GM12891 (cell line): ENCODE measurements around the gene IFRD2. TPM values are rescaled to one million over a fixed set of nuclear protein-coding genes. Genes with fewer than 3 reads are reported as not detected.

ENCODE experiments used
- DNase-seq: peaks from one replicate; pipeline ENCODE4 v3.0.0; 2011; ENCODE audit warnings: low spot score; ENCODE audit not compliant: insufficient read length
- FAIRE-seq: peaks from 2 replicates; lab custom pipeline; 2011; peaks lifted over from hg19 to GRCh38; lab: Jason Lieb, UNC
- PAX5 ChIP-seq: IDR thresholded peaks from 2 replicates; pipeline ENCODE4 v1.6.1; 2011; ENCODE audit warnings: low read length, moderate library complexity, mild to moderate bottlenecking; ENCODE audit not compliant: insufficient read depth, severe bottlenecking
- POLR2A ChIP-seq: IDR thresholded peaks from 2 replicates; pipeline ENCODE4 v1.6.1; 2011; ENCODE audit warnings: low read depth, low read length, control low read depth
- POLR2AphosphoS5 ChIP-seq: IDR thresholded peaks from 2 replicates; pipeline ENCODE4 v1.6.1; 2011; ENCODE audit warnings: low read depth, low read length, control low read depth
- POU2F2 ChIP-seq: IDR thresholded peaks from 2 replicates; pipeline ENCODE4 v1.6.1; 2011; ENCODE audit warnings: low read depth, mild to moderate bottlenecking, control low read depth, low read length, moderate library complexity
- SPI1 ChIP-seq: IDR thresholded peaks from 2 replicates; pipeline ENCODE4 v1.6.1; 2011; ENCODE audit warnings: low read depth, low read length, control low read depth
- TAF1 ChIP-seq: IDR thresholded peaks from 2 replicates; pipeline ENCODE4 v1.6.1; 2011; ENCODE audit warnings: low read depth, low read length, control low read depth
- polyA plus RNA-seq: library from polyadenylated mRNA; unstranded; fragments of >200 nt; gene quantifications from one replicate; pipeline ENCODE4 v1.2.1, GENCODE V29; 2012; ENCODE audit warnings: low read depth, missing spikeins, inconsistent platforms; ENCODE audit not compliant: missing spikeins

Gene IFRD2
- 42.6 TPM for polyA plus RNA-seq

GRCh38 chr3:50292159-50293078, at the start of gene IFRD2:
IFRD2 (minus strand) TSS chr3:50292429; CDS start chr3:50292274, 155 bp downstream.
- FAIRE-seq (peak; percentile 100), DNase-seq (peak; percentile 98)
- no peak for TF ChIP-seq SPI1
- TF ChIP-seq TAF1, result peak; percentile 79
- TF ChIP-seq PAX5, result peak; percentile 61
- peak; percentile 63 for TF ChIP-seq POLR2AphosphoS5
- peak; percentile 40 for TF ChIP-seq POLR2A
- TF ChIP-seq POU2F2, result peak; percentile 56; the same call in 1 of the 2 replicates

GRCh38 chr3:50341537-50341936, 49.3 kb upstream of the IFRD2 start:
- FAIRE-seq (peak; percentile 9), DNase-seq (no peak)
- TF ChIP-seq TAF1, result no peak

- FAIRE-seq (peak; percentile 81), DNase-seq (peak; percentile 73)
- 0 out of 2 replicates have a peak, but pooled peaks have one; percentile 31 for TF ChIP-seq POLR2A
- no peak for TF ChIP-seq TAF1
- no peak for TF ChIP-seq SPI1
Observed at GRCh38 chr3:50340448-50341329, 48.5 kb upstream of the IFRD2 start, which contains the start of gene RASSF1. RASSF1 (minus strand) TSS chr3:50340836; CDS start chr3:50340805, 31 bp downstream.

GRCh38 chr3:50340147-50340447, 47.9 kb upstream of the IFRD2 start:
- DNase-seq, result no peak
- TF ChIP-seq POLR2A (no peak), TAF1 (no peak)

GRCh38 chr3:50339485-50340146, 47.4 kb upstream of the IFRD2 start:
- DNase-seq, result no peak
- no peak for FAIRE-seq
- TF ChIP-seq PAX5 (no peak), TAF1 (no peak), POU2F2 (no peak), POLR2AphosphoS5 (no peak), SPI1 (no peak), POLR2A (no peak)

More at GRCh38 chr3:50340147-50340447, 47.9 kb upstream of the IFRD2 start:
- FAIRE-seq, result no peak

- TF ChIP-seq SPI1, result peak; percentile 42
- no peak for TF ChIP-seq TAF1
- TF ChIP-seq POLR2A, result no peak
- DNase-seq (no peak), FAIRE-seq (peak; percentile 80)
Observed at GRCh38 chr3:50338965-50339364, 46.7 kb upstream of the IFRD2 start.

- DNase-seq, result peak; percentile 98
- FAIRE-seq, result peak; percentile 99
- TF ChIP-seq PAX5, result no peak
- TF ChIP-seq SPI1, result no peak
- TF ChIP-seq POU2F2, result no peak; the same call in 1 of the 2 replicates
- TF ChIP-seq POLR2AphosphoS5, result peak; percentile 85
- TF ChIP-seq TAF1, result no peak; the same call in 1 of the 2 replicates
- peak; percentile 50 for TF ChIP-seq POLR2A
Observed at GRCh38 chr3:50337175-50337861, 45.1 kb upstream of the IFRD2 start.

- no peak for DNase-seq
- TF ChIP-seq POU2F2 (no peak), TAF1 (no peak), PAX5 (no peak), SPI1 (no peak), POLR2A (no peak), POLR2AphosphoS5 (no peak; the same call in 1 of the 2 replicates)
- peak; percentile 31 for FAIRE-seq
Observed at GRCh38 chr3:50336452-50337174, 44.4 kb upstream of the IFRD2 start.
